ENCODE measurements around the gene FAM120C.
A peak's percentile ranks its signal among the peaks of the same experiment; 100 is the strongest.

Gene FAM120C

GRCh38 chrX:54166915-54167314 lies 16.1 kb downstream of the FAM120C start:
- no peak for DNase-seq

GRCh38 chrX:54157561-54157960 lies 25.5 kb downstream of the FAM120C start:
- no peak for DNase-seq

GRCh38 chrX:54134269-54134668 lies 48.8 kb downstream of the FAM120C start:
- no peak for DNase-seq

- no peak for DNase-seq
Measured at GRCh38 chrX:54116391-54116790, 66.7 kb downstream of the FAM120C start.

- DNase-seq = no peak
Measured at GRCh38 chrX:54093571-54093970, 89.5 kb downstream of the FAM120C start.

GRCh38 chrX:54093159-54093558 lies 89.9 kb downstream of the FAM120C start:
- no peak for DNase-seq

- no peak for DNase-seq
Measured at GRCh38 chrX:54090880-54091279, 92.2 kb downstream of the FAM120C start.

GRCh38 chrX:54089191-54089590 lies 93.9 kb downstream of the FAM120C start:
- no peak for DNase-seq

- no peak for DNase-seq
Measured at GRCh38 chrX:54087661-54088060, 95.4 kb downstream of the FAM120C start.

- no peak for DNase-seq
Measured at GRCh38 chrX:54085666-54086065, 97.4 kb downstream of the FAM120C start.

GRCh38 chrX:54076903-54077302 lies 106.2 kb downstream of the FAM120C start:
- DNase-seq = no peak

GRCh38 chrX:54074826-54075225 lies 108.2 kb downstream of the FAM120C start:
- no peak for DNase-seq

- no peak for DNase-seq
Measured at GRCh38 chrX:54067766-54068165, 115.3 kb downstream of the FAM120C start.

- DNase-seq = no peak
Measured at GRCh38 chrX:54066841-54067240, 116.2 kb downstream of the FAM120C start.

- no peak for DNase-seq
Measured at GRCh38 chrX:54064564-54064963, 118.5 kb downstream of the FAM120C start.

- no peak for DNase-seq
Measured at GRCh38 chrX:54063361-54063760, 119.7 kb downstream of the FAM120C start.

- DNase-seq = no peak
Measured at GRCh38 chrX:54049801-54050200, 133.3 kb downstream of the FAM120C start.

- no peak for DNase-seq
Measured at GRCh38 chrX:54048412-54048811, 134.6 kb downstream of the FAM120C start.

GRCh38 chrX:54045563-54046228 lies 137.4 kb downstream of the FAM120C start:
- DNase-seq = no peak

- no peak for DNase-seq
Measured at GRCh38 chrX:54044877-54045338, 138.1 kb downstream of the FAM120C start.

- DNase-seq = peak; percentile 95
Measured at GRCh38 chrX:54044126-54044876, 138.8 kb downstream of the FAM120C start, which contains the start of gene PHF8. Gene PHF8 (minus strand): TSS chrX:54044473. CDS start chrX:54042728, 1,745 bp downstream.

GRCh38 chrX:54043541-54044125 lies 139.4 kb downstream of the FAM120C start:
- DNase-seq = peak; percentile 39

- DNase-seq = no peak
Measured at GRCh38 chrX:54043056-54043455, 140.0 kb downstream of the FAM120C start.

GRCh38 chrX:54042609-54043021 lies 140.4 kb downstream of the FAM120C start:
- DNase-seq = peak; percentile 46

Data from activated CD4-positive, alpha-beta T cell treated with anti-CD3 and anti-CD28 coated beads, Interleukin-10, Interleukin-2, amounts not matched to agents 100 ng/mL and 50 ng/mL, durations not matched to agents 16 hours and 8 hours (primary cell).